ENCODE measurements around the gene KLHL7.
"Not testable (repeated sequence)": the region's sequence is repeated elsewhere in the genome, so short reads cannot be mapped to it uniquely, and the experiment has no call there.

Gene KLHL7

GRCh38 chr7:23183279-23184012 is 77.9 kb downstream of the KLHL7 start:
- no peak for DNase-seq (ENCODE audit: low read depth)

DNA sequence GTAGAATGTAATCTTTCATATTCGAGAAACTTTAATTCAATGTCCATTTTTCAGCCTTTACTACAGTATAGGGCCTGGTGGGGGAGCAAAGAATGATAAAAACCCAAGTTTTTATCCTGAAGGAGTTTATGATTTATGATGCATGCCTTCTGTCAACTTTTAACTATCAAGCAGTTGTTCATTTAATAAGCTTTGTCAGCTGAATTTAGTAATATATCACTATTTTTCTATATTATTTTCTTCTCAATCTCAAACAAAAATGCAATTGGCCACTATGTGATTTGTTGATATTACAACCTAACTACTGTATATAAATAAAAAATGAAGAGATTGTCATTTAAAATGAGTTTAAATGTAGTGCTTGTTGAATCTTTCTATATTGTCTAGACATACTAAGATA is 78.7 kb downstream of the KLHL7 start:
- DNase-seq (ENCODE audit: low read depth) = no peak

DNA sequence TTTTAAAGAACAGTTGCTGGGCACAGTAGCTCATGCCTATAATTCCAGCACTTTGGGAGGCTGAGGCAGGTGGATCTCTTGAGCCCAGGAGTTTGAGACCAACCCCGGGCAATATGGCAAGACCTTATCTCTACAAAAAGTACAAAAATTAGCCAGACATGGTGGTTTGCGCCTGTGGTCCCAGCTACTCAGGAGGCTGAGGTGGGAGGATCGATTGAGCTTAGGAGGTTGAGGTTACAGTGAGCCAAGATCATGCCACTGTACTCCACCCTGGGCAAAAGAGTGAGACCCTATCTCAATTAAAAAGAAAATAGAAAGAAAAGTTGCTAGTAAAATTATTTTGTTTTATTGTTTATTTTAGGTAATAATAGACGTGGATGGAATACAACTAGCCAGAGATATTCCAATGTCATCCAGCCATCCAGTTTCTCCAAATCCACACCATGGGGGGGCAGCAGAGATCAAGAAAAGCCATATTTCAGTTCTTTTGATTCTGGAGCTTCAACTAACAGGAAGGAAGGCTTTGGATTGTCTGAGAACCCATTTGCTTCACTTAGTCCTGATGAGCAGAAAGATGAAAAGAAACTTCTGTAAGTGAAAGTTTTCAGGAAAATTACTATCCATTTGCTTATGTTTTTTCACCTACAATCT is 79.2 kb downstream of the KLHL7 start:
- no peak for DNase-seq (ENCODE audit: low read depth)

- no peak for DNase-seq (ENCODE audit: low read depth)
Observed at GRCh38 chr7:23185980-23186379, 80.4 kb downstream of the KLHL7 start.

GRCh38 chr7:23191022-23191421 is 85.4 kb downstream of the KLHL7 start:
- DNase-seq (ENCODE audit: low read depth) = no peak

GRCh38 chr7:23193650-23194227 is 88.2 kb downstream of the KLHL7 start:
- DNase-seq (ENCODE audit: low read depth) = not testable (repeated sequence)

DNA sequence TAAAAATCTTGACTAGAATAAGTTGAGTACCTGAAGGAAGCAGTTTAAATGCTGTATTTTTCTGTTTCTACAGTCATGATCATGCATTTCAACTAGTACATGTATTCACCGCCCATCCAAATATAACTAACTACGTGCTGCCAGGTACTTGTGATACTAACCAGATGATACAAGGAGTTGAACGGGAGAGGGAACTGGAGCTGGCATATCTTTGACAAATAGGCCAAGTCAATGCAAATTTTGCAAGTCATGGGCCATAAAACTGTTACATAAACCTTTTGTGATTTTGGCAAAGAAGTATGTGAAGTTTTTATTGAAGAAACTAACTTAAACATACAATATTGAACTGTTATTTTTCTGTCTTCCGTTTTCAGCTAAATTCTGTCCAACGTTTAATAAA is 90.7 kb downstream of the KLHL7 start:
- DNase-seq (ENCODE audit: low read depth) = no peak

GRCh38 chr7:23197745-23198144 is 92.2 kb downstream of the KLHL7 start:
- DNase-seq (ENCODE audit: low read depth) = not testable (repeated sequence)

- DNase-seq (ENCODE audit: low read depth) = no peak
Observed at GRCh38 chr7:23200331-23200730, 94.7 kb downstream of the KLHL7 start.

- no peak for DNase-seq (ENCODE audit: low read depth)
Observed at GRCh38 chr7:23204241-23204640, 98.7 kb downstream of the KLHL7 start.

DNA sequence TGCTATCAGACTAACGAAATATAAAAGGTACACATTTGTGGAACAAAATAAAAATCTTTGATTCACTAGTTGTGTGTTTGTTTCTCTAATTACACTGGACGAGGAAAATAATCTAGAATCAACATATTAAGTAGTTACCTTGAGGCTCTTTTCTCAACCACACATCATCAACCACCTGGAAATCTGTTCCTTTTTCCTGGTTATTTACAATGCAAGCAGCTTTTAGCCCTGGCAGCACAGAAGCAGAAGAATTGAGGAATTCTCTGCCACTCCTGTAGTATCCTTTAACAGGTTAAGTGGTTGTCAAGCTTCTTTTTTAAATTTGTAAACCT is 100.0 kb downstream of the KLHL7 start:
- no peak for DNase-seq (ENCODE audit: low read depth)

GRCh38 chr7:23205909-23206767 is 100.6 kb downstream of the KLHL7 start:
- DNase-seq (ENCODE audit: low read depth) = no peak

DNA sequence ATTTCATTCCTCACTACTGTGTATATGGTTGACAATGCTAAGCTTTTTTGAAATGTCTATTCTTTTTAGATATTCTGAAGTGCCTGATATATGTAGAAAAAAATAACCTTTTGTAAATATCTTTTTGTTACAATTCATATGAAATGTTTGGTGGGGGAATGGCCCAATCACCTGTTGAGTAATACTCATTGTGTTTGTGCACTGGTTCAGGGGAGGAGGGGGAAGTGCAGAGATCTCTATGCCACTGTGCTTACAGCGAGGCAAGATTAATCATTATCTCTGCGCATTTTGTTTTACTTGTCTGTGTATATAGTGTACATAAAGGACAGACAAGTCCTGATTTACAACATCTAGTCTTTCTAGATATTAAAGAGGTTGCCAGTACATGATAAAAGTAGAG is 101.4 kb downstream of the KLHL7 start:
- no peak for DNase-seq (ENCODE audit: low read depth)

DNA sequence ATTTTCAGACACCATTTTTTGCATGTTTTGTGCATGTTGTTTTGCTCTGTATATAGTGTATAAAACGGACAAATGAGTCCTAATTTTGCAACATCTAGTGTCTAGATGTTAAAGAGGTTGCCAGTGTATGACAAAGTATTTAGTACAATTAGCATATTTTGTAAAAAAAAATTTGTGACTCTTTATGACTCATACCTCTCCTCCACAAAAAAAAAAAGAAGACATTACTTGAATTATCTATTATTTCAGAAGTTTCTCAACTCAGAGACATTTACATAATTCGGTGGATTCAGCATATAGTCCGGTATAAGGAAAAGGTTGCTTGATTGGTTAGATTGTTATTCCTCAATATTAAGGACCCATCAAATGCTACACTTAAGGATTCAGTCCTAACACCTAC is 102.3 kb downstream of the KLHL7 start:
- no peak for DNase-seq (ENCODE audit: low read depth)

DNA sequence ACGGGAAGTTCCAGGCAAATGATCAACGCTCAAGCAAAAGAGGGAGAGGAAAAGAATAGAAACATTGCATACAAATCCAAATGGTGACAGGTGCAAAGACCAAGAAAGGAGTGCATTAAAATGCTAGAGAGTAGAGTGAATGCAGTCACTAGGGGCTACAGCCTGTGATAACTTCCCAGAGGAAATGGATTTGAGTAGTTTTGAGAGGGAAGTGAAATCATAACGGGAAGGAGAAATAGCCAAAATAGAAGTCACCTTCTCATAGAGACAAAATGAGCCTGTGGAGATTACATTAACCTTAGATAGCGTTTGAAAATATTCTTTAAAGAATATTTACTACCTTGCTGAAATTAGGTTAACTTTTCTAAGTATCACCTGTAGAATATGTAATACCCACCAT is 102.7 kb downstream of the KLHL7 start:
- no peak for DNase-seq (ENCODE audit: low read depth)

DNA sequence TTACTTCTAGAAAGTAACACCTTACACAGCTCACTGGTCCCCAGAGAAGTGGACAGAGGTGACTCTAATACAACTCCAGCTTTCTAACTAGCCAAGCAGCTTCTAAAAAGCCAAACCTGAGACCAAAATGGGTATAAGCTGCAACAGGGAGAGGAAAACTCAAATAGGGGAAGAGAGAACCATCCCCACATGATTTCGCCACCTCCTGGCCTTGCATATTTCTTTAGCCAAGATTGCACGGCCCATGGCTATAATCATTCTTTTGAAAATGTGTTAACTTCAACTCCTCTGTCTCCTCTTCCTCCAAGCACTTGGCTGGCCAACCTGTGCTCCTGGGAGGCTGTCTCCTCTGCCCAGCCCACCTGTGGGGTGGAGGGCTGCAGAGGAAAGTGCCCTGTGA is 104.9 kb downstream of the KLHL7 start:
- DNase-seq (ENCODE audit: low read depth) = no peak

- DNase-seq (ENCODE audit: low read depth) = no peak
Observed at GRCh38 chr7:23211589-23211988, 106.0 kb downstream of the KLHL7 start.

DNA sequence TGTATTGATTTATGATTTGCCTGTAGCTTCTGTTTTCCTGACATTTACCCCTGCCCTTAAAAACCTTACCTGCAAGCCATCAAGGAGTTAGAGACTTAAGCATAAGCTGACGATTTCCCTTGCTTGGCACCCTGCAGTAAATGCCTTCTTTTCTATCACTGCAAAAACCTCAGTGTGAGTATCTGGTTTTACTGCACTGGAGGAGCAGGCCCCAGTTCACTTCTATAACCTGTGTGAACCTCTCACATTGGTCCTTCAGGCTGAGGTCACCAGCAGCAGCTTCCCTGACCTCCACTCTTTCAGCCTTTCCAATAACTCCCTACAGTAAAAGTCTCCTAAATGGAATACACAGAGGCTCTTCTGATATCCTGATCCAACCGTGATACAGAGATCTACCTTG is 106.8 kb downstream of the KLHL7 start:
- DNase-seq (ENCODE audit: low read depth) = no peak

GRCh38 chr7:23212841-23213240 is 107.3 kb downstream of the KLHL7 start:
- DNase-seq (ENCODE audit: low read depth) = no peak

DNA sequence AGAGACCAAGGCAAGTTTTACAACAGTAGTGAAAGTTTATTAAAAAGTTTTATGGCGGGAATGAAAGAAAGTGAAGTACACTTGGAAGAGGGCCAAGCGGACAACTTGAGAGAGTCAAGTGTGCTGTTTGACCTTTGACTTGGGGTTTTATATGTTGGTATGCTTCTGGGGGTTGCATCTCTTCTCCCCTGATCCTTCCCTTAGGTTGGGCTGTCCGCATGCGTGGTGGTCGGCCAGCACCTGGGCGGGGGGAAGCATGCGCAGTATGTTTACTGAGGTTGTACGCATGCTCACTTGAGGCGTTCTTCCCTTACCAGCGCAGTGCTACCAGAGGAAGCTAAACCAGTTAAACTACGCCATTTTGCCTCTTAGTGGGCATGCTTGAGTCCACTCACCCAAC is 108.2 kb downstream of the KLHL7 start:
- no peak for DNase-seq (ENCODE audit: low read depth)

DNA sequence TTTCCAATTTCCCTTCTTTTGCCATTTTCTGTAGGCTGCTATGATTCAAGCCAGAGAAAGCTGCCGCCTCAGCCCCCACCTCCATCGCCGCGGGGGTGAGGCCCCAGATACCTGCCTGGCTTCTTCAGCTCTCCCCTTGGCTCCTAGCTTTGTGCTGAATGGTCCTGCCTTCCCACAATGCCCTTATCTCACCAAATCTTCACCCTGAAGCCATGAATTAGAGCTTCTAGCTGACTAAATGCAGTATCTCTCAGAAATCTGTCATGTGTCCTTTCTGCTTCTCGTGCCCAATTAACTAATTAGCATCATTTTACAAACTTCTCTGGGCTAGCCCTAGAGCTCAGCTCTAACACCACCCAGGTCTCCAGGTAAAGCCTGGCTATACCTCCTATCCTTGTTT is 108.8 kb downstream of the KLHL7 start:
- DNase-seq (ENCODE audit: low read depth) = no peak

- no peak for DNase-seq (ENCODE audit: low read depth)
Observed at GRCh38 chr7:23214938-23215337, 109.4 kb downstream of the KLHL7 start.

GRCh38 chr7:23216021-23216420 is 110.4 kb downstream of the KLHL7 start:
- DNase-seq (ENCODE audit: low read depth) = no peak
